22Rv1 (cell line): ENCODE results near the gene PTDSS2.

Source experiments
- H3K27ac ChIP-seq: fragments of 450-650 bp; 2 replicates; pipeline ENCODE4 v1.5.1; 2017
- ZFX ChIP-seq: fragments of 450-650 bp; IDR thresholded peaks from 2 replicates; pipeline ENCODE4 v1.6.1; 2017; ENCODE audit warnings: antibody characterized with exemption, borderline replicate concordance
- TF ChIP-seq, protein P1 (sequence below): fragments of 450-650 bp; IDR thresholded peaks from 2 replicates; pipeline ENCODE4 v1.5.1; 2017; ENCODE audit warnings: mild to moderate bottlenecking

PTDSS2 gene

GRCh38 chr11:486189-486588, 36.1 kb downstream of the PTDSS2 start:
- no peak overlapping the region for H3K27ac ChIP-seq
- TF ChIP-seq, protein P1, sequence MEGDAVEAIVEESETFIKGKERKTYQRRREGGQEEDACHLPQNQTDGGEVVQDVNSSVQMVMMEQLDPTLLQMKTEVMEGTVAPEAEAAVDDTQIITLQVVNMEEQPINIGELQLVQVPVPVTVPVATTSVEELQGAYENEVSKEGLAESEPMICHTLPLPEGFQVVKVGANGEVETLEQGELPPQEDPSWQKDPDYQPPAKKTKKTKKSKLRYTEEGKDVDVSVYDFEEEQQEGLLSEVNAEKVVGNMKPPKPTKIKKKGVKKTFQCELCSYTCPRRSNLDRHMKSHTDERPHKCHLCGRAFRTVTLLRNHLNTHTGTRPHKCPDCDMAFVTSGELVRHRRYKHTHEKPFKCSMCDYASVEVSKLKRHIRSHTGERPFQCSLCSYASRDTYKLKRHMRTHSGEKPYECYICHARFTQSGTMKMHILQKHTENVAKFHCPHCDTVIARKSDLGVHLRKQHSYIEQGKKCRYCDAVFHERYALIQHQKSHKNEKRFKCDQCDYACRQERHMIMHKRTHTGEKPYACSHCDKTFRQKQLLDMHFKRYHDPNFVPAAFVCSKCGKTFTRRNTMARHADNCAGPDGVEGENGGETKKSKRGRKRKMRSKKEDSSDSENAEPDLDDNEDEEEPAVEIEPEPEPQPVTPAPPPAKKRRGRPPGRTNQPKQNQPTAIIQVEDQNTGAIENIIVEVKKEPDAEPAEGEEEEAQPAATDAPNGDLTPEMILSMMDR: no peak
- no peak for TF ChIP-seq ZFX

DNA sequence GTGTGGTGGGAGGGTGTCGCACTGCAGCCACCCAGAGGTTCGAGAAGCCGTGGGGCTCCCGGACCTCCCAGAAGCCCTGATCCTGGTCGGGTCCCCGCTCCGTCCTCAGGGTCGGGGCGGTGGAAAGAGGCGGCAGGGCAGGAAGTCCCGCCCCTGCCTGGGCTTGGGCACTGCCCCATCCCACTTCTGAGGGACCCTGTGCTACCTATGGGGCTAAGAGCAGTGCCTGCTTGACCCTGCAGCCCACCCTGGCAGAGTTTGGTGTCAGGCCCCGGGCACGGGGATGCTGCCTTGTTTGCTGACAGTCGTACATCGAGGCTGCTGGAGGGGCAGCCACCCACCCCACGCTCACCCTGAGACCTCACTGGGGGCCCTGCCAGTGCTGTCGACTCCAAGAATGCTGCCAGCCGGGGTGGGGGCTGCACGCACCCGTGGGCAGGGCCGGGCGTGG, 37.5 kb downstream of the PTDSS2 start:
- no peak overlapping the region for H3K27ac ChIP-seq
- TF ChIP-seq ZFX: no peak
- TF ChIP-seq, protein P1: no peak

GRCh38 chr11:488062-488461, 38.0 kb downstream of the PTDSS2 start:
- TF ChIP-seq, protein P1: no peak
- TF ChIP-seq ZFX: no peak
- H3K27ac ChIP-seq: no peak overlapping the region

- TF ChIP-seq, protein P1: no peak
- TF ChIP-seq ZFX: no peak
- no peak overlapping the region for H3K27ac ChIP-seq
Measured at GRCh38 chr11:488579-488978, 38.5 kb downstream of the PTDSS2 start.

GRCh38 chr11:488992-489391, 38.9 kb downstream of the PTDSS2 start:
- no peak for TF ChIP-seq ZFX
- TF ChIP-seq, protein P1: no peak
- H3K27ac ChIP-seq: no peak overlapping the region

- TF ChIP-seq ZFX: no peak
- TF ChIP-seq, protein P1: no peak
- no peak overlapping the region for H3K27ac ChIP-seq
Measured at GRCh38 chr11:489610-490185, 39.6 kb downstream of the PTDSS2 start.

GRCh38 chr11:490186-490929, 40.3 kb downstream of the PTDSS2 start:
- no peak overlapping the region for H3K27ac ChIP-seq
- TF ChIP-seq, protein P1: no peak
- TF ChIP-seq ZFX: no peak
